NCI-H1436 (cell line): ENCODE data around the gene PITPNC1.
"Not testable (repeated sequence)": the region's sequence is repeated elsewhere in the genome, so short reads cannot be mapped to it uniquely, and the experiment has no call there.

Source experiments
- DNase-seq: peaks from one replicate; lab custom pipeline; 2025; lab: John Stamatoyannopoulos, UW

PITPNC1 gene

GRCh38 chr17:67401106-67401505 is 24.0 kb downstream of the PITPNC1 start:
- DNase-seq = no peak

DNA sequence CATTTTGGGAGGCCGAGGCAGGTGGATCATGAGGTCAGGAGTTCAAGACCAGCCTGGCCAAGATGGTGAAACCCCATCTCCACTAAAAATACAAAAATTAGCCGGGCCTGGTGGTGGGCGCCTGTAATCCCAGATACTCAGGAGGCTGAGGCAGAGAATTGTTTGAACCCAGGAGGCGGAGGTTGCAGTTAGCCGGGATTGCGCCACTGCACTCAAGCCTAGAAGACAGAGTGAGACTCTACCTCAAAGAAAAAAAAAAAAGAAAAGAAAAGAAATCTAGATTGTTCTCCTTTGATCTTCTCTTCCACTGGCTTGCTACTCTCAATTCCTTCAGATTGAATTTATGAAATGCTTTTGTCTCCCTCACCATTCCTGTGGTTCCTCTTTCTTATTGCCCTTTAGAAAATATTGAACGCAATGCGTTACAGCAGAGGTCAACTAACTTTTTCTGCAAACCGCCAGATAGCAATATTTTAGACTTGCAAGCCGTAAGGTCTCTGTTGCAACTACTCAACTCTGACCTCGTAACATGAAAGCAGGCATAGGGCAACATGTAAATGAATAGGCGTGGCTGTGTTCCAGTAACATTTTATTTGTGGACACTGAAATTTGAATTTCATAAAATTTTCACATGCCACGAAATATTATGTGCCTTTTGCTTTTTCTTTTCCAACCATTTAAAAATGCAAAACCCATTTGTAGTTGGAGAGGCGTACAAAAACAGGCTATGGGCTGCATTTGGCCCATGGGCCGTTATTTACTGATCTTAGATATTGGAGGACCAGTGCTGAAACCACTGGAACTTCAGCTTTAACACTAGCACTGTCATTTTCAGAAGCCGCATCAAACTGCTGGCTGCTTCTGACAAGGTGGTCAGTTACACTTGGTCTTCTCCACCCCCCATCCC is 24.8 kb downstream of the PITPNC1 start:
- no peak for DNase-seq

DNA sequence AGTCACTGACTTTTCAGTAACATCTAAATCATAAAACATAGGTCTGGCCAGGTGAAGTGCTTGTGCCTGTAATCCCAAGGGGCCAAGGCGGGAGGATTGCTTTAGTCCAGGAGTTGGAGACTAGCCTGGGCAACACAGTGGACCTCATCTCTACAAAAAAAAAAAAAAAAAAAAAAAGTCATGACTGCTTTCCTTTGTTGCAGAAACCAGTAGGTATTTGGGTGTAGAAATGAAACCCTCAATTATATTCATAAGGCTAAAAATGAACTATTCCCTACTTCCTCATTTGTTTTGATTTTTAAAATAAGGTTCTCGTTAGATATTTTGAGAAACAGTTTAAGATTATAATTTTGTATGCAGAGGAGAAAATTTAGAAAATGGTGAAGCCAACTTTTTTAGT is 26.0 kb downstream of the PITPNC1 start:
- no peak for DNase-seq

DNA sequence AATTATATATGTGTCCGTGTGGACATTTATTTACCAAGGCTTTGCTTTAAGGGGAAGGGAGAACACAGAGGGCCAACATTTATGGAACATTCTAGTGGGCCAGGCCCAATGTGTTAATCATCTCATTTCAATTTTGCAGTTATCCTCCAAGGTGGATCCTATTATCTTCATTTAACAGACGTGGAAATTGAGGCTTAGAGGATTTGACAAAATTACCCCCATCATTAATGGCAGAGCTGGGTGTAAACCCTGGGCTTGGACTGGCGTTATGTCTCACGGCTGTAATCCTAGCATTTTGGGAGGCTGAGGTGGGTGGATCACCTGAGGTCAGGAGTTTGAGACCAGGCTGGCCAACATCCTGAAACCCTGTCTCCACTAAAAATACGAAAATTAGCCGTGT is 26.4 kb downstream of the PITPNC1 start:
- no peak for DNase-seq

DNA sequence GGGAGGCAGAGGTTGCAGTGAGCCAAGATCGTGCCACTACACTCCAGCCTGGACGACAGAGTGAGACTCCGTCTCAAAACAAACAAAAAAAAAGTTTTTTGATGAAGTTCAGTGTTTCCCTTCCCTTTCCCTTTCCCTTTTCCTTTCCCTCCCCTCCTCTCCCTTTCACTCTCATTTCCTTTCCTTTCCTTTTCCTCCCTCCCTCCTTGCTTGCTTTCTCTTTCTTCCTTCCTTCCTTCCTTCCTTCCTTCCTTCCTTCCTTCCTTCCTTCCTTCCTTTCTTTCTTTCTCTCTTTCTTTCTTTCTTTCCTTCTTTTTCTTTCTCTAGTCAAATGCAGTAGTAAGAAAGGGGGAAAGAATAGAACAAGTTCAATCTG is 31.4 kb downstream of the PITPNC1 start:
- DNase-seq = not testable (repeated sequence)

GRCh38 chr17:67411397-67411796 is 34.3 kb downstream of the PITPNC1 start:
- no peak for DNase-seq

GRCh38 chr17:67412032-67412431 is 35.0 kb downstream of the PITPNC1 start:
- DNase-seq = no peak

DNA sequence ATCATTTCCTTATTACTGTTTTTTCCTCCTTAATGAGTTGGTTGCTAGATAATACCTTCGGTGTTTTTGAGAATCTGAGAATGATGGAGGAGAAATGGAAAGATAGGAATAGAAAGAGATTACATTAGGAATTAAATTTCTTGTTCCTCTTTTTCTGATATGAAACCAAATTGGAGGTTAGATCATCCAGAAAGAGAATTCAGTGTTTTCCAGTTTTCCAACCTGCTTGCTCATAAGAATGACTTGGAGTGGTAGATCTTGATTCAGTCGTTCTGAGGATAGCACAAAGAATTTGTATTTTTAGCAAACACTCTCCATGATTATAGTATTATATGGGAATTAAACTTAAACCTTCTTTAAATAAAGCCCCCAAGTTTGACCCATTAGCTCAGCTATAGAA is 35.9 kb downstream of the PITPNC1 start:
- DNase-seq = no peak

- no peak for DNase-seq
These were observed 36.3 kb downstream of the PITPNC1 start for GRCh38 chr17:67413388-67413787.

GRCh38 chr17:67414130-67414529 is 37.0 kb downstream of the PITPNC1 start:
- DNase-seq = no peak

DNA sequence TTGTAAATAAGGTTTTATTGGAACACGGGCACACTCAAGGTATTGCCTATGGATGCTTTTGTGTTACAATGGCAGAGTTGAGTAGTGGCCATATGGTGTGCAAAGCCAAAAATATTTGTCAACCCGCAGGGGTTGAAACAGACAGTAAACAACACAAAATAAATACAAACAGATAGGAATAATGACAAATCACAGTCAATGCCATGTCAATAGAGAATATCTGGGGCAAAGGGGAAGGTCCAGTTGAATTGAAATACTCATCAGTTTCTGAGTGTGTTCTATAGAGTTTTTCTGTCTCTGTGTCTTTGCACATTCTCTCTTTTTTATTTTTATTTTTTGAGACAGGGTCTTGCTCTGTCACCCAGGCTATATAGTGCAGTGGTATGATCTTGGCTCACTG is 37.5 kb downstream of the PITPNC1 start:
- no peak for DNase-seq

GRCh38 chr17:67415291-67415690 is 38.2 kb downstream of the PITPNC1 start:
- no peak for DNase-seq

DNA sequence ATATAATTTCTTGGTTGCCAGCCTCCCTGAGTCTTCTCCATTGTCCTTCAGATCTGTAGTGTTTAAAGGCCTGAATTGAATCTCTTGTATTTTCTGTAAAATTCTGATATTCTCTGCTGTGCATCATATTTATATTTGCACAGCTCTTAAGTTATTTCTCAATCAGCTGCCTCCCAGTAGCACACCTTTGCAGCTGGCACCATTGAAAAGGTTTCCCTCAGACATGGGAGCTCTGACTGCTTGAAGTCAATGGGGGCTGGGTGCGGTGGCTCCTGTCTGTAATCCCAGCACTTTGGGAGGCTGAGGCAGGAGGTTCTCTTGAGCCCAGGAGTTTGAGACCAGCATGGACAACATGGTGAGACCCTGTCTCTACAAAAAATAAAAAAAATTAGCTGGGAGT is 40.4 kb downstream of the PITPNC1 start:
- no peak for DNase-seq

GRCh38 chr17:67420994-67421393 is 43.9 kb downstream of the PITPNC1 start:
- no peak for DNase-seq

GRCh38 chr17:67421869-67422273 is 44.8 kb downstream of the PITPNC1 start:
- DNase-seq = no peak

GRCh38 chr17:67422296-67422695 is 45.2 kb downstream of the PITPNC1 start:
- DNase-seq = not testable (repeated sequence)

DNA sequence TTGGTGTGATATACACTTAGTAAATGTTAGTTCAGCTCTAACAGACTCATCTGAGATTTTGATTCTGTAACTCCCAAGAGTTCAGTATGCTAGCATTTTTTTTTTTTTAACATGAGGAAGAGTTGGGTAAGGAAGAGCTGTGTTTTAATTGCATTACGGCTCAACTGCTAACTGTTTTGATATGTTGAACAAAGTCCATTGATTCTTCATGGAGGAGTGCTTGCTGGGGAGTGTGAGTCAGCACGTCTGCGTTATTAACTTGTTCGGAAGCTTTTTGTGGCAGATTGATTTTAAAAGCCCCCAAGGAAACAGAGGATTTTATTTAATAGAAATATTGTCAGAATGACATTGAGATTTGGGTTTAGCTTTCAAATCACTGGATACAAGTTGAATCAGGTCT is 45.8 kb downstream of the PITPNC1 start:
- DNase-seq = no peak

GRCh38 chr17:67425571-67426160 is 48.6 kb downstream of the PITPNC1 start:
- no peak for DNase-seq

DNA sequence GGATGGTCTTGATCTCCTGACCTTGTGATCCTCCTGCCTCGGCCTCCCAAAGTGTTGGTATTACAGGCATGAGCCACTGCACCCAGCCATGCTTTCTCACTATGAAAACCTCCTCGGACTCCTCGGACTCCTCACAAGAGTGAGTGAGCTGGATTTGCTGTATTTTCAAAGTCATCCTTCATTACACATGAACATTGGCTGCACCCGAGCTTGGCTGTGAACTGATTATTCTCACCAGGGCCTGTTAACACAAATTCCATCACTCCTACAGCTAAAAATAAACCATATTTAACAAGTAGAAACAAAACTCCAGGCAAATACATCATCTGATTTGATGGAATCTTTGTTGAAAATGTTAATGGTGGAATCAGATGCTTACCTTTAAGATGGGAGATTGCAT is 50.3 kb downstream of the PITPNC1 start:
- DNase-seq = no peak

GRCh38 chr17:67430515-67430914 is 53.4 kb downstream of the PITPNC1 start:
- DNase-seq = not testable (repeated sequence)

GRCh38 chr17:67431249-67432015 is 54.4 kb downstream of the PITPNC1 start:
- no peak for DNase-seq

GRCh38 chr17:67433248-67433924 is 56.3 kb downstream of the PITPNC1 start:
- no peak for DNase-seq
